ENCODE data around the gene IGFBPL1. TPM values are rescaled to one million over a fixed set of nuclear protein-coding genes. Genes with fewer than 3 reads are reported as not detected.

Gene IGFBPL1
- total and polyA plus RNA-seq, 2 of the 8 experiments (the other 6 are each of a cell fraction or from before 2014, with no cell fraction given) = 31.3 to 33.8 TPM

GRCh38 chr9:38374847-38375571 lies 49.2 kb downstream of the IGFBPL1 start (continued):
- TF ChIP-seq JUND (IDR thresholded peaks at IDR 0.05; ENCODE audit: low read length) (no peak), EZH2 (IDR thresholded peaks at IDR 0.05; ENCODE audit: low read depth, low read length, severe bottlenecking) (no peak), SIX5 (IDR thresholded peaks at IDR 0.05; ENCODE audit: low read depth, low read length) (no peak), MAFK (IDR thresholded peaks at IDR 0.05; ENCODE audit: low read depth, low read length) (no peak), TBP (IDR thresholded peaks at IDR 0.05; ENCODE audit: low read depth, low read length) (no peak), ASH2L (IDR thresholded peaks at IDR 0.05; ENCODE audit: low read length) (no peak)

All from H1 (cell line).